GM12891 (cell line): Measurements from ENCODE around the gene FES.
A peak's percentile ranks its signal among the peaks of the same experiment; 100 is the strongest.
"Not testable (repeated sequence)": the region's sequence is repeated elsewhere in the genome, so short reads cannot be mapped to it uniquely, and the experiment has no call there.

Experiments used
- DNase-seq: peaks from one replicate; pipeline ENCODE4 v3.0.0; 2011; ENCODE audit warnings: low spot score; ENCODE audit not compliant: insufficient read length
- FAIRE-seq: peaks from 2 replicates; lab custom pipeline; 2011; peaks lifted over from hg19 to GRCh38; lab: Jason Lieb, UNC
- PAX5 ChIP-seq: IDR thresholded peaks from 2 replicates; pipeline ENCODE4 v1.6.1; 2011; ENCODE audit warnings: low read length, moderate library complexity, mild to moderate bottlenecking; ENCODE audit not compliant: insufficient read depth, severe bottlenecking
- POLR2A ChIP-seq: IDR thresholded peaks from 2 replicates; pipeline ENCODE4 v1.6.1; 2011; ENCODE audit warnings: low read depth, low read length, control low read depth
- POLR2AphosphoS5 ChIP-seq: IDR thresholded peaks from 2 replicates; pipeline ENCODE4 v1.6.1; 2011; ENCODE audit warnings: low read depth, low read length, control low read depth
- POU2F2 ChIP-seq: IDR thresholded peaks from 2 replicates; pipeline ENCODE4 v1.6.1; 2011; ENCODE audit warnings: low read depth, mild to moderate bottlenecking, control low read depth, low read length, moderate library complexity
- SPI1 ChIP-seq: IDR thresholded peaks from 2 replicates; pipeline ENCODE4 v1.6.1; 2011; ENCODE audit warnings: low read depth, low read length, control low read depth
- TAF1 ChIP-seq: IDR thresholded peaks from 2 replicates; pipeline ENCODE4 v1.6.1; 2011; ENCODE audit warnings: low read depth, low read length, control low read depth

The FES gene

DNA sequence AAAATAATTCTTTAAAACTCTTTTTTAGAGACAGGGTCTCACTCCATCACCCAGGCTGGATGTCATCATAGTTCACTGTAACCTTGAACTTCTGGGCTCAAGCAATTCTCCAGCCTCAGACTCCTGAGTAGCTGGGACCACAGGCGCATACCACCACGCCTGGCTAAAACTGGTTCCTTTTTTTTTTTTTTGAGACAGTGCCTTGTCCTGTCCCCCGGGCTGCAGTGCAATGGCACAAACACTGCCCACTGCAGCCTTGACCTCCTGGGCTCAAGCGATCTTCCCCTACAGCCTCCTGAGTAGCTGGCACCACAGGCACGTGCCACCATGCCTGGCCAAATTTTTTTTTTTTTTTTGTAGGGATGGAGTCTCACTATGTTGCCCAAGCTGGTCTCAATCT, 39.6 kb upstream of the FES start:
- no peak for TF ChIP-seq SPI1
- no peak for TF ChIP-seq TAF1
- TF ChIP-seq POU2F2, result no peak
- TF ChIP-seq POLR2AphosphoS5, result no peak
- TF ChIP-seq POLR2A, result no peak
- TF ChIP-seq PAX5, result no peak
- FAIRE-seq (no peak), DNase-seq (no peak)

GRCh38 chr15:90845201-90845949, 38.9 kb upstream of the FES start:
- FAIRE-seq, result peak; percentile 84
- peak; percentile 50 for DNase-seq
- no peak for TF ChIP-seq POLR2A

DNA sequence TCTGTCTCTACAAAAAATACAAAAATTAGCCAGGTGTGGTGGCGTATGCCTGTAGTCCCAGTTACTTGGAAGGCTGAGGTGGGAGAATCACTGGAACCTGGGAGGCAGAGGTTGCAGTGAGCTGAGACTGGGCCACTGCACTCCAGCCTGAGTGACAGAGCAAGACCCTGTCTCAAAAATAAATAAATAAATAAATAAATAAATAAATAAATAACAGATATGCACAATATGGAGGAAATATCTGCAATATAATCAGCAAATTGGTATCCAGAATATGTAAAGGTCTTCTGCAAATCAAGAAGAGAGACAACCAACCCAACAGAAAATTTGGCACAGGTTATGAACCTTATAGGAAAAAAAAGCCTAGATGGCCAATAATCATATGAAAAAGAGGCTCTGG, 34.9 kb upstream of the FES start:
- DNase-seq, FAIRE-seq: not testable (repeated sequence)

DNA sequence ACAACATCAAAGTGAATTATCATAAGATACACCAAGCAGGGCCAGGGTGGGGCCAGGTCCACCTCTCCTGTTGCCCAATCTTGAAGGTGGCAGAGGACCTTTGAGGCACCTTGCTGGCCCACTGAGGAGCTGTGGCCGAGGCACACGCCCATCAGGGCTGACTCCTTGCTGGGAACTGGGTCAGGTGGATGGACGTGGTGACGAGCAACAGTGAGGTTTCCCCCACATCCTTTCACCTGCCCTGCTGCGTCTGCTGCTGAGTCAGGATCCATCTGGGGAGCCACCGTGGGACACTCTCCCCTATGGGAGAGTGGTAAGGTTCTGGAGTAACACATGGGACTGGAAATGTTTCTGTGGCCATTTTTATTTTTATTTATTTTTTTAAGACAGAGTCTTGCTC, 33.2 kb upstream of the FES start:
- no peak for DNase-seq
- peak; percentile 20 for FAIRE-seq
- no peak for TF ChIP-seq POU2F2
- TF ChIP-seq TAF1, result no peak

DNA sequence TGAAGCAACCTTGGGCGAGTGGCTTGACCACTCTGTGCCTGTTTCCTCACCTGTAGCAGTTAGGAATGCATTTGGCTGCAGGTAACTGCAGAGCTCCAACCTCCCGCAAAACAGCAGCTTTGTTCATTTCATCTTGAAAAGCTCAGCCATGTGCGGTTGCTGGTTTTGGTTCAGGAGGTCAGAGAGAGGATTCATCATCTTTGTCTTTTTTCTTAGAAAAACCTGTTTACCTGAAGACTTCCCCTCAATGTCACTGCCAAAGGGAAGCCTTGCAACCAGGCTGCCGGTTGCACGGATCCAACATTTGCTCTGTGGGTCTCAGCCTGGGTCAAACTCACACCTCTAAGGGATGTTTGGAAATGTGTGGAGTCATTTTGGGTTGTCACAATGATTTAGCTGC, 32.4 kb upstream of the FES start:
- peak; percentile 5 for FAIRE-seq
- DNase-seq, result no peak
- TF ChIP-seq POLR2A, result no peak
- TF ChIP-seq POLR2AphosphoS5, result no peak
- no peak for TF ChIP-seq TAF1
- no peak for TF ChIP-seq POU2F2
- TF ChIP-seq SPI1, result no peak
- TF ChIP-seq PAX5, result no peak

DNA sequence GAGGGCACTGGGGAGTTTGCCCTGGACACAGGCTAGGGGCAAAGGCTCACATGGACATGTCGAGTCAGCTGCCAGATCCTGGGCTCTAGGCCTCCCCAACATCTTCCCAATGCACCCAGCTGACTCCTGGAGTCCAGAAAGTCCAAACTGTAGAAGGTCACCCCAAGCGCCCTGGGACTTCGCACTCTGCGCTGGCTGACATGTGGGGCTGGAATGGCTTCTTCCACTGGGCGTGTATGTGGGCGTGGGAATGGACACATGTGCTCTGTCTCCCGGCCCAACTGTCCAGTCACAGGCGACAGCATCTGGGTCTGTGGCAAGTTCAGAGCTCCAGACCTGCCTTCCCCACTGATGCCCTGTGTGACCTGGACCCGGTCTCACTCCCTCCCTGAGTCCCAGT, 29.2 kb upstream of the FES start:
- TF ChIP-seq SPI1, result no peak
- TF ChIP-seq PAX5, result no peak
- no peak for TF ChIP-seq POU2F2
- no peak for TF ChIP-seq TAF1
- no peak for TF ChIP-seq POLR2A
- TF ChIP-seq POLR2AphosphoS5, result no peak
- FAIRE-seq (no peak), DNase-seq (no peak)

GRCh38 chr15:90857337-90857736, 27.0 kb upstream of the FES start:
- FAIRE-seq, result no peak
- no peak for TF ChIP-seq PAX5
- no peak for DNase-seq

- DNase-seq (no peak), FAIRE-seq (no peak)
- TF ChIP-seq POLR2AphosphoS5 (no peak), TAF1 (no peak), POU2F2 (no peak), SPI1 (no peak), POLR2A (no peak), PAX5 (no peak)
Observed at GRCh38 chr15:90857883-90858443, 26.3 kb upstream of the FES start.

- FAIRE-seq (no peak), DNase-seq (no peak)
- TF ChIP-seq POLR2AphosphoS5 (no peak), PAX5 (no peak), POU2F2 (no peak)
Observed at GRCh38 chr15:90859234-90860131, 24.8 kb upstream of the FES start.

GRCh38 chr15:90860450-90860849, 23.9 kb upstream of the FES start:
- FAIRE-seq (no peak), DNase-seq (no peak)
- TF ChIP-seq POLR2A (no peak), POLR2AphosphoS5 (no peak), TAF1 (no peak), POU2F2 (no peak), SPI1 (no peak), PAX5 (no peak)
